ENCODE measurements around the gene CDH9. TPM values are rescaled to one million over a fixed set of nuclear protein-coding genes. Genes with fewer than 3 reads are reported as not detected.

Gene CDH9
- polyA plus RNA-seq, 2 of the 4 experiments (the other 2 are of a cell fraction) = 0.22 TPM; not detected in 1

- Histone ChIP-seq H3K4me2 (no peak overlapping the region), H3K4me1 (no peaks in the 10 kb centered on the region), H3K27ac (no peak overlapping the region), H3K4me3 (no peak overlapping the region), H3K9me3 (no peaks in the 10 kb centered on the region)
- peak in 1 of 2 experiments; percentile 9 for DNase-seq (ENCODE audit: low read depth in 1 of 2, low spot score in 1 of 2)
- WGBS (ENCODE audit: missing lambda C conversion rate) = 11% methylated on average over 2 of the region's 2 CpGs
- TF ChIP-seq ESRRA (IDR thresholded peaks at IDR 0.05; ENCODE audit: borderline replicate concordance, low read length) = no peak
- no peak for TF ChIP-seq ELK1 (IDR thresholded peaks at IDR 0.05; ENCODE audit: low read depth, low read length)
- no peak for TF ChIP-seq BCL3 (IDR thresholded peaks at IDR 0.05)
- TF ChIP-seq EHF (CRISPR knock-in tag; IDR thresholded peaks at IDR 0.05) = no peak
- TF ChIP-seq TFCP2L1 (CRISPR knock-in tag; IDR thresholded peaks at IDR 0.05) = no peak
- TF ChIP-seq CBX2 (IDR thresholded peaks at IDR 0.05; ENCODE audit: borderline replicate concordance, low read depth) = no peak
- no peak for TF ChIP-seq ZFP36 (IDR thresholded peaks at IDR 0.05; ENCODE audit: borderline replicate concordance, partially characterized antibody)
- no peak for TF ChIP-seq HMGXB4 (CRISPR knock-in tag; IDR thresholded peaks at IDR 0.05; ENCODE audit: borderline replicate concordance)
- TF ChIP-seq KDM5A (IDR thresholded peaks at IDR 0.05) = no peak
- TF ChIP-seq CBX8 (IDR thresholded peaks at IDR 0.05) = no peak
- TF ChIP-seq PBX3 (IDR thresholded peaks at IDR 0.05) = no peak
- no peak for TF ChIP-seq HOXB5 (CRISPR knock-in tag; IDR thresholded peaks at IDR 0.05)
- no peak for TF ChIP-seq NPAS2 (CRISPR knock-in tag; IDR thresholded peaks at IDR 0.05; ENCODE audit: borderline replicate concordance)
- no peak for TF ChIP-seq CEBPB (IDR thresholded peaks at IDR 0.05)
- ChIA-PET POLR2A (no interaction called here), CTCF (no interaction called here)
- no peak for FAIRE-seq
- no peak for ATAC-seq
Measured at GRCh38 chr5:26942481-26942880, 95.9 kb downstream of the CDH9 start.

- no peak overlapping the region for H3K4me3 ChIP-seq
- FAIRE-seq (no peak), DNase-seq (ENCODE audit: low read depth in 1 of 2, low spot score in 1 of 2) (no peak), ATAC-seq (no peak)
- H3K27ac ChIP-seq = no peak overlapping the region
- H3K4me1 ChIP-seq = no peaks in the 10 kb centered on the region
- ChIA-PET POLR2A (no interaction called here), CTCF (no interaction called here)
- 19% methylated on average over 1 of the region's 1 CpG for WGBS (ENCODE audit: missing lambda C conversion rate)
- no peaks in the 10 kb centered on the region for H3K9me3 ChIP-seq
- TF ChIP-seq RCOR1 (IDR thresholded peaks at IDR 0.05; ENCODE audit: low read depth, low read length) (no peak), EHF (CRISPR knock-in tag; IDR thresholded peaks at IDR 0.05) (no peak), RNF2 (IDR thresholded peaks at IDR 0.05; ENCODE audit: borderline replicate concordance, low read depth) (no peak), EHMT2 (IDR thresholded peaks at IDR 0.05; ENCODE audit: low read depth) (no peak)
- H3K4me2 ChIP-seq = no peak overlapping the region
Measured at GRCh38 chr5:26940994-26941393, 97.4 kb downstream of the CDH9 start.

- no peak for DNase-seq (ENCODE audit: low read depth in 1 of 2, low spot score in 1 of 2)
- Histone ChIP-seq H3K4me3 (no peak overlapping the region), H3K9me3 (no peaks in the 10 kb centered on the region), H3K4me2 (no peak overlapping the region), H3K4me1 (no peaks in the 10 kb centered on the region), H3K27ac (no peak overlapping the region)
- ATAC-seq = no peak
- ChIA-PET CTCF (no interaction called here), POLR2A (no interaction called here)
- TF ChIP-seq MAZ (IDR thresholded peaks at IDR 0.05; ENCODE audit: borderline replicate concordance, low read depth, low read length) = no peak
- peak; percentile 45 for TF ChIP-seq MAFK (IDR thresholded peaks at IDR 0.05; ENCODE audit: partially characterized antibody)
- no peak for TF ChIP-seq E2F6 (IDR thresholded peaks at IDR 0.05; ENCODE audit: borderline replicate concordance, low read depth)
- 55% methylated on average over 2 of the region's 2 CpGs for WGBS (ENCODE audit: missing lambda C conversion rate)
- no peak for FAIRE-seq
Measured at GRCh38 chr5:26932238-26932637, 106.1 kb downstream of the CDH9 start.
